ENCODE results near the gene INTS3.

GRCh38 chr1:153717330-153717729, 10.5 kb upstream of the INTS3 start:
- no peak for TF ChIP-seq CTCF (tag by site-specific recombination; IDR thresholded peaks at IDR 0.05)
- no peak for TF ChIP-seq ZBTB1 (tag by site-specific recombination; IDR thresholded peaks at IDR 0.05)
- no peak for TF ChIP-seq KLF8 (tag by site-specific recombination; IDR thresholded peaks at IDR 0.05)
- no peak for TF ChIP-seq ZNF133 (tag by site-specific recombination; IDR thresholded peaks at IDR 0.05)
- TF ChIP-seq ZNF274 (IDR thresholded peaks at IDR 0.05; ENCODE audit: low read length): no peak
- no peak for TF ChIP-seq ZNF274 (tag by site-specific recombination; IDR thresholded peaks at IDR 0.05; ENCODE audit: borderline replicate concordance)
- TF ChIP-seq KLF16 (tag by site-specific recombination; IDR thresholded peaks at IDR 0.05): no peak
- TF ChIP-seq ZNF501 (tag by site-specific recombination; IDR thresholded peaks at IDR 0.05): no peak
